CD8-positive, alpha-beta memory T cell (primary cell): ENCODE measurements around the gene CA6. TPM values are rescaled to one million over a fixed set of nuclear protein-coding genes. Genes with fewer than 3 reads are reported as not detected.
"Not testable (repeated sequence)": the region's sequence is repeated elsewhere in the genome, so short reads cannot be mapped to it uniquely, and the experiment has no call there.

ENCODE experiments used
- CTCF ChIA-PET: fragments of 350-600 bp; sonication (Branson Sonifier 250); formaldehyde crosslinking; loops from one replicate; lab custom pipeline; 2021; ENCODE audit warnings: antibody characterized with exemption; lab: Charles Lee
- POLR2A ChIA-PET: fragments of 350-600 bp; sonication (Branson Sonifier 250); formaldehyde crosslinking; loops from one replicate; lab custom pipeline; 2021; ENCODE audit warnings: antibody characterized with exemption; lab: Charles Lee
- DNase-seq, 5 donors: peaks; one replicate each; pipeline versions ENCODE4 v3.0.0 to v3.0.0-alpha.2; 2020 to 2022; ENCODE audit warnings: mixed read lengths in 1 of 5
- H3K27ac ChIP-seq: one replicate; pipeline ENCODE4 v1.7.0; 2013; ENCODE audit warnings: low read depth, mild to moderate bottlenecking, low read length, moderate library complexity
- H3K27me3 ChIP-seq: 2 replicates; pipeline ENCODE4 v1.7.0; 2013; ENCODE audit warnings: low read length, mild to moderate bottlenecking; ENCODE audit not compliant: insufficient read depth, poor library complexity, severe bottlenecking
- H3K36me3 ChIP-seq: 2 replicates; pipeline ENCODE4 v1.7.0; 2013; ENCODE audit warnings: mild to moderate bottlenecking, low read length, moderate library complexity; ENCODE audit not compliant: insufficient read depth
- H3K4me1 ChIP-seq: 2 replicates; pipeline ENCODE4 v1.7.0; 2013; ENCODE audit warnings: mild to moderate bottlenecking, low read length, moderate library complexity; ENCODE audit not compliant: insufficient read depth
- H3K4me3 ChIP-seq: 2 replicates; pipeline ENCODE4 v1.7.0; 2013; ENCODE audit warnings: mild to moderate bottlenecking, low read length
- H3K9me3 ChIP-seq: 2 replicates; pipeline ENCODE4 v1.7.0; 2013; ENCODE audit warnings: mild to moderate bottlenecking, low read length
- H3K27ac Mint-ChIP-seq, 8 donors: one replicate each; pipeline ENCODE4 v1.8.0; 2020 to 2021; ENCODE audit warnings: mixed read lengths in 8 of 8, mild to moderate bottlenecking in 6 of 8, inconsistent platforms in 3 of 8, moderate library complexity in 3 of 8
- H3K27me3 Mint-ChIP-seq, 2 donors: one replicate each; pipeline ENCODE4 v1.8.0; 2020 to 2021; ENCODE audit warnings: mixed read lengths in 2 of 2, mild to moderate bottlenecking in 1 of 2, moderate library complexity in 1 of 2
- H3K36me3 Mint-ChIP-seq, 3 donors: one replicate each; pipeline ENCODE4 v1.8.0; 2020 to 2021; ENCODE audit warnings: mixed read lengths in 3 of 3, inconsistent platforms in 1 of 3, mild to moderate bottlenecking in 1 of 3
- H3K4me1 Mint-ChIP-seq, 3 donors: one replicate each; pipeline ENCODE4 v1.8.0; 2020 to 2021; ENCODE audit warnings: mixed read lengths in 3 of 3, inconsistent platforms in 1 of 3, mild to moderate bottlenecking in 1 of 3
- H3K4me3 Mint-ChIP-seq, 7 donors: one replicate each; pipeline ENCODE4 v1.8.0; 2020 to 2021; ENCODE audit warnings: mixed read lengths in 7 of 7, mild to moderate bottlenecking in 6 of 7, moderate library complexity in 4 of 7, inconsistent platforms in 2 of 7
- H3K9me3 Mint-ChIP-seq, 5 donors: one replicate each; pipeline ENCODE4 v1.8.0; 2020 to 2022; ENCODE audit warnings: mixed read lengths in 5 of 5, mild to moderate bottlenecking in 3 of 5, moderate library complexity in 2 of 5, inconsistent platforms in 1 of 5
- polyA plus RNA-seq: library from polyadenylated mRNA; unstranded; fragments of 300-500 nt; fragmentation: Illumina TruSeq; gene quantifications from one replicate; pipeline ENCODE4 v1.2.3, GENCODE V29; 2021
- total RNA-seq, 2 experiments: library from RNA; stranded (reverse); gene quantifications; one replicate each; pipeline ENCODE4 v1.2.3, GENCODE V29; 2021

The CA6 gene
- total and polyA plus RNA-seq, 3 experiments from 2014 or later = 1.2 to 3.7 (median 1.4) TPM

- H3K4me1 ChIP-seq = not testable (repeated sequence)
These were observed 48.5 kb downstream of the CA6 start for GRCh38 chr1:8993962-8994675.

GRCh38 chr1:9001534-9002214 is 56.0 kb downstream of the CA6 start:
- H3K9me3 Mint-ChIP-seq, H3K4me3 Mint-ChIP-seq, CTCF ChIA-PET, H3K27me3 Mint-ChIP-seq, H3K36me3 Mint-ChIP-seq, H3K27ac Mint-ChIP-seq, H3K36me3 ChIP-seq, DNase-seq, H3K27me3 ChIP-seq, H3K9me3 ChIP-seq, H3K4me3 ChIP-seq, POLR2A ChIA-PET, H3K27ac ChIP-seq: not testable (repeated sequence)
- peaks cover 7 to 14% (median 10%) of the 10 kb centered on the region in 3 donors for H3K4me1 Mint-ChIP-seq
- H3K4me1 ChIP-seq = peaks cover 10% of the 10 kb centered on the region

More at GRCh38 chr1:8993962-8994675, 48.5 kb downstream of the CA6 start:
- H3K27ac Mint-ChIP-seq, POLR2A ChIA-PET, H3K9me3 Mint-ChIP-seq, H3K27me3 Mint-ChIP-seq, H3K4me1 Mint-ChIP-seq, H3K27ac ChIP-seq, H3K4me3 ChIP-seq, DNase-seq, H3K36me3 Mint-ChIP-seq, H3K36me3 ChIP-seq, H3K27me3 ChIP-seq, H3K9me3 ChIP-seq, H3K4me3 Mint-ChIP-seq: not testable (repeated sequence)
- CTCF ChIA-PET = interaction anchor here (1.3 kb wide), 1 partner anchor 11 kb away, joined by 4 read pairs; no protein-coding TSS in a partner anchor

- H3K4me3 Mint-ChIP-seq, H3K36me3 Mint-ChIP-seq, H3K27me3 ChIP-seq, H3K27ac Mint-ChIP-seq, H3K27ac ChIP-seq, H3K4me3 ChIP-seq, H3K9me3 ChIP-seq, DNase-seq, CTCF ChIA-PET, POLR2A ChIA-PET, H3K36me3 ChIP-seq, H3K9me3 Mint-ChIP-seq, H3K27me3 Mint-ChIP-seq: not testable (repeated sequence)
- peaks cover 10% of the 10 kb centered on the region for H3K4me1 ChIP-seq
- peaks cover 7 to 14% (median 10%) of the 10 kb centered on the region in 3 donors for H3K4me1 Mint-ChIP-seq
These were observed 56.5 kb downstream of the CA6 start for GRCh38 chr1:9002215-9002560.

DNA sequence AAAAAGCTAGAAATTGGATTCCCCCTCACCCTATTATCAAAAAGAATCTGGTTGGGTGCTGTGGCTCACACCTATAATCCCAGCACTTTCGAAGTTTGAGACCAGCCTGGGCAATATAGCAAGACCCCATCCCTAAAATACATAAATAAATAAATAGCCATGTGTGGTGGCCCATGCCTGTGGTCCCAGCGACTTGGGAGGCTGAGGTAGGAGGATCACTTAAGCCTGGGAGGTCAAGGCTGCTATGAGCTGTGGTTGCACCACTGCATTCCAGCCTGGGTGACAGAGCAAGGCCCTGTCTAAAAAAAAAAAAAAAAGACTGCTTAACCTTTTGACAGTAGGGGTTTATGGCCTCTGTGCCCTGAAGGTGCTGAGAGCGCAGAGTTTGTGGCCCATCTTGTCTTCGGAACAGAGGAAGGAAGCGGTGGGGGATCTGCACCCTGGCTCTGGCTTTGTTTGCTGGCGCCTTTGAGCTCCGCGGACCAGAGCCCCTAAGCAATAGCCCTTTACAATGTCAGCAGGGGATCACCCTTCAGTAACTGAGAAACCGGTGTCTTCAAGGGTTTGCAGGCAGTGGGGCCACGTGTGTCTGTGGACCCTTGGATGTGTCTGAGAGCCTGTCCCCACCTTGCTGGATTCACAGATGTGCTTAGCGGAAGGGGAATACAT is 58.5 kb downstream of the CA6 start:
- peak overlapping the region in 6 of 7 donors; percentile 30 to 78 (median 62) for H3K4me3 Mint-ChIP-seq
- H3K36me3 Mint-ChIP-seq = no peaks in the 10 kb centered on the region
- Histone ChIP-seq H3K4me3 (peak overlapping the region; percentile 26), H3K9me3 (no peaks in the 10 kb centered on the region), H3K27me3 (no peaks in the 10 kb centered on the region), H3K4me1 (peaks cover 10% of the 10 kb centered on the region), H3K27ac (no peak overlapping the region), H3K36me3 (no peaks in the 10 kb centered on the region)
- POLR2A ChIA-PET = no interaction called here
- H3K27me3 Mint-ChIP-seq = no peaks in the 10 kb centered on the region
- peaks cover 7 to 14% (median 10%) of the 10 kb centered on the region in 3 donors for H3K4me1 Mint-ChIP-seq
- H3K9me3 Mint-ChIP-seq = no peaks in the 10 kb centered on the region
- CTCF ChIA-PET = interaction anchor here (0.8 to 2.5 kb wide), 18 partner anchors 8 to 191 kb away, joined by 3 to 53 read pairs (median 5); partner anchors contain the start of gene ENO1
- DNase-seq = peak in 1 of 5 donors; percentile 51
- peak overlapping the region in 3 of 8 donors; percentile 41 to 70 (median 47) for H3K27ac Mint-ChIP-seq

DNA sequence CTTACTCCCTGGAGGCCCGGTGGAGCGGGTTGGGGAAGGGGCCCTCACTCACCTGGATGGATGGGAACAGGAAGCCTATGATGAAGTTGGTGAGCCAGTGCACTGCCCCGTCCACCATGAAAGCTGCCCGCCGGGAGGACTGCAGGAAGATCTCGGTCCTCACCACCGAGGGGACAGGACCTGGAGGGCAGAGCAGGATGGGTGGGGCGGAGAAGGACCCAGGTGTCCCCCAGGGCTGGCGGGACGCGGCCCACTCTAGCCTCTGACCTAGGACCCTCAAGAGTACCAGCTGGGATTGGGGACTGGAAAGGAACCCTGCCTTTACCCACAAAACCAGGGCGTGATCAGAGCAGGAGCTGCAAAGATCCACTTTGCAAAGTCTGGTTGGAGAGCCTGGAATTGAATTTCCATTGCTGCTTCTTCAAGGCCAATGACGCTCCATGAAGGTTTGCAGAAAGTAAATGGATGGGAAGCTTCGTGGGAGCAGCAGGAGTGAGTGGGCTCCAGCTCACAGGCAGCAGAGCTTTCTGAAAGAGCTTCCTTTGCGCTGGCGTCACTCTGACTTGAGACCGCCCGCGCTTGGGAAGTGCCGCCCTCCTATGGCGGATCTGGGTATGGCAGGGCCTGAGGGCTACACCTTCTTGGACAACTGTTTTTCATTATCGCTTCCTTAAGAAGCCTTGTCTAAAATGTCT is 59.2 kb downstream of the CA6 start:
- Histone ChIP-seq H3K4me3 (peak overlapping the region; percentile 26), H3K36me3 (no peaks in the 10 kb centered on the region), H3K27ac (no peak overlapping the region), H3K4me1 (peaks cover 10% of the 10 kb centered on the region), H3K27me3 (no peaks in the 10 kb centered on the region), H3K9me3 (no peaks in the 10 kb centered on the region)
- POLR2A ChIA-PET = interaction anchor here (1.0 kb wide), 1 partner anchor 86 kb away, joined by 5 read pairs; no protein-coding TSS in a partner anchor
- peak; percentile 54 to 80 (median 65) for DNase-seq
- no peaks in the 10 kb centered on the region for H3K27me3 Mint-ChIP-seq
- peak overlapping the region in 6 of 7 donors; percentile 38 to 78 (median 70) for H3K4me3 Mint-ChIP-seq
- CTCF ChIA-PET = interaction anchor here (0.6 to 2.5 kb wide), 27 partner anchors 8 to 235 kb away, joined by 3 to 53 read pairs (median 4); partner anchors contain the start of gene ENO1
- H3K4me1 Mint-ChIP-seq = peaks cover 7 to 14% (median 10%) of the 10 kb centered on the region in 3 donors
- no peaks in the 10 kb centered on the region for H3K9me3 Mint-ChIP-seq
- H3K36me3 Mint-ChIP-seq = no peaks in the 10 kb centered on the region
- peak overlapping the region in 3 of 8 donors; percentile 41 to 70 (median 52) for H3K27ac Mint-ChIP-seq

DNA sequence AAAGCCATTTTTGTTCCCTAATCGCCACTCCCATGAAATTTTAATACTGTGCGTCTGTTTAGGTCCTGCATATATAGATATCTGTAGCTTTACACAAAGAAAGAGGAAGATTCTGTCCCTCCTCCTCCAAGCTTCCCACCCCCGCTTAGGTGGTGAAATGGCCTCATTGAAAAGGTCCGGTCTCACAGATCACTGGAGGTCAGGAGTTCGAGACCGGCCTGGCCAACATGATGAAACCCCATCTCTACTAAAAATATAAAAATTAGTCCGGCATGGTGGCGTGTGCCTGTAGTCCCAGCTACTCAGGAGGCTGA is 59.7 kb downstream of the CA6 start:
- Mint-ChIP-seq H3K4me3 (no peak overlapping the region), H3K36me3 (no peaks in the 10 kb centered on the region), H3K4me1 (peaks cover 7 to 14% (median 10%) of the 10 kb centered on the region in 3 donors), H3K27me3 (no peaks in the 10 kb centered on the region), H3K27ac (peak overlapping the region in 1 of 8 donors; percentile 52), H3K9me3 (no peaks in the 10 kb centered on the region)
- Histone ChIP-seq H3K9me3 (no peaks in the 10 kb centered on the region), H3K27ac (no peak overlapping the region), H3K4me3 (no peak overlapping the region), H3K27me3 (no peaks in the 10 kb centered on the region), H3K4me1 (peaks cover 10% of the 10 kb centered on the region), H3K36me3 (no peaks in the 10 kb centered on the region)
- ChIA-PET CTCF (interaction anchor here (0.7 to 2.5 kb wide), 22 partner anchors 9 to 192 kb away, joined by 3 to 53 read pairs (median 4); no protein-coding TSS in a partner anchor), POLR2A (interaction anchor here (1.0 kb wide), 1 partner anchor 87 kb away, joined by 5 read pairs; no protein-coding TSS in a partner anchor)
- no peak for DNase-seq

- Mint-ChIP-seq H3K27ac (no peak overlapping the region), H3K4me3 (no peak overlapping the region), H3K9me3 (no peaks in the 10 kb centered on the region), H3K4me1 (peaks cover 7 to 14% (median 10%) of the 10 kb centered on the region in 3 donors), H3K27me3 (peaks cover 0 to 3% of the 10 kb centered on the region in 2 donors), H3K36me3 (no peaks in the 10 kb centered on the region)
- Histone ChIP-seq H3K4me1 (peaks cover 10% of the 10 kb centered on the region), H3K27me3 (no peaks in the 10 kb centered on the region), H3K36me3 (no peaks in the 10 kb centered on the region), H3K9me3 (no peaks in the 10 kb centered on the region), H3K4me3 (no peak overlapping the region), H3K27ac (no peak overlapping the region)
- no peak for DNase-seq
- CTCF ChIA-PET = no interaction called here
- POLR2A ChIA-PET = no interaction called here
These were observed 61.4 kb downstream of the CA6 start for GRCh38 chr1:9006956-9007615.
